ENCODE measurements around the gene NINL.

- TF ChIP-seq, protein P1, sequence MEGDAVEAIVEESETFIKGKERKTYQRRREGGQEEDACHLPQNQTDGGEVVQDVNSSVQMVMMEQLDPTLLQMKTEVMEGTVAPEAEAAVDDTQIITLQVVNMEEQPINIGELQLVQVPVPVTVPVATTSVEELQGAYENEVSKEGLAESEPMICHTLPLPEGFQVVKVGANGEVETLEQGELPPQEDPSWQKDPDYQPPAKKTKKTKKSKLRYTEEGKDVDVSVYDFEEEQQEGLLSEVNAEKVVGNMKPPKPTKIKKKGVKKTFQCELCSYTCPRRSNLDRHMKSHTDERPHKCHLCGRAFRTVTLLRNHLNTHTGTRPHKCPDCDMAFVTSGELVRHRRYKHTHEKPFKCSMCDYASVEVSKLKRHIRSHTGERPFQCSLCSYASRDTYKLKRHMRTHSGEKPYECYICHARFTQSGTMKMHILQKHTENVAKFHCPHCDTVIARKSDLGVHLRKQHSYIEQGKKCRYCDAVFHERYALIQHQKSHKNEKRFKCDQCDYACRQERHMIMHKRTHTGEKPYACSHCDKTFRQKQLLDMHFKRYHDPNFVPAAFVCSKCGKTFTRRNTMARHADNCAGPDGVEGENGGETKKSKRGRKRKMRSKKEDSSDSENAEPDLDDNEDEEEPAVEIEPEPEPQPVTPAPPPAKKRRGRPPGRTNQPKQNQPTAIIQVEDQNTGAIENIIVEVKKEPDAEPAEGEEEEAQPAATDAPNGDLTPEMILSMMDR (conservative IDR thresholded peaks at IDR 0.05; ENCODE audit: low read depth, low read length), result no peak
- TF ChIP-seq FOS (IDR thresholded peaks at IDR 0.05; ENCODE audit: low read depth, low read length), result no peak
- TF ChIP-seq NFE2L2 (IDR thresholded peaks at IDR 0.05; ENCODE audit: low read depth, low read length), result no peak
- TF ChIP-seq, protein P2, sequence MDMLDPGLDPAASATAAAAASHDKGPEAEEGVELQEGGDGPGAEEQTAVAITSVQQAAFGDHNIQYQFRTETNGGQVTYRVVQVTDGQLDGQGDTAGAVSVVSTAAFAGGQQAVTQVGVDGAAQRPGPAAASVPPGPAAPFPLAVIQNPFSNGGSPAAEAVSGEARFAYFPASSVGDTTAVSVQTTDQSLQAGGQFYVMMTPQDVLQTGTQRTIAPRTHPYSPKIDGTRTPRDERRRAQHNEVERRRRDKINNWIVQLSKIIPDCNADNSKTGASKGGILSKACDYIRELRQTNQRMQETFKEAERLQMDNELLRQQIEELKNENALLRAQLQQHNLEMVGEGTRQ (IDR thresholded peaks at IDR 0.05; ENCODE audit: low read depth, low read length), result no peak
- no peak for TF ChIP-seq MAZ (IDR thresholded peaks at IDR 0.05; ENCODE audit: borderline replicate concordance, low read depth, low read length)
- no peak for TF ChIP-seq POLR2A (IDR thresholded peaks at IDR 0.05; ENCODE audit: low read depth, low read length)
- TF ChIP-seq SMC3 (IDR thresholded peaks at IDR 0.05; ENCODE audit: low read depth, low read length), result no peak
- TF ChIP-seq RFX5 (IDR thresholded peaks at IDR 0.05; ENCODE audit: low read depth, low read length), result no peak
- TF ChIP-seq, protein P3, sequence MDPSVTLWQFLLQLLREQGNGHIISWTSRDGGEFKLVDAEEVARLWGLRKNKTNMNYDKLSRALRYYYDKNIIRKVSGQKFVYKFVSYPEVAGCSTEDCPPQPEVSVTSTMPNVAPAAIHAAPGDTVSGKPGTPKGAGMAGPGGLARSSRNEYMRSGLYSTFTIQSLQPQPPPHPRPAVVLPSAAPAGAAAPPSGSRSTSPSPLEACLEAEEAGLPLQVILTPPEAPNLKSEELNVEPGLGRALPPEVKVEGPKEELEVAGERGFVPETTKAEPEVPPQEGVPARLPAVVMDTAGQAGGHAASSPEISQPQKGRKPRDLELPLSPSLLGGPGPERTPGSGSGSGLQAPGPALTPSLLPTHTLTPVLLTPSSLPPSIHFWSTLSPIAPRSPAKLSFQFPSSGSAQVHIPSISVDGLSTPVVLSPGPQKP (IDR thresholded peaks at IDR 0.05; ENCODE audit: borderline replicate concordance, low read depth, low read length), result no peak
- TF ChIP-seq MAFK (IDR thresholded peaks at IDR 0.05; ENCODE audit: low read depth, low read length), result no peak
- TF ChIP-seq BHLHE40 (IDR thresholded peaks at IDR 0.05; ENCODE audit: low read depth, low read length), result no peak
- TF ChIP-seq MXI1 (IDR thresholded peaks at IDR 0.05; ENCODE audit: borderline replicate concordance, low read depth, low read length), result no peak
- TF ChIP-seq RCOR1 (IDR thresholded peaks at IDR 0.05; ENCODE audit: insufficient replicate concordance, low read length), result no peak
- no peak for TF ChIP-seq CEBPB (IDR thresholded peaks at IDR 0.05; ENCODE audit: low read depth, low read length)
Observed at GRCh38 chr20:25632940-25633790, 47.8 kb upstream of the NINL start.
